Duodenal mucosa (tissue), 2 donors: ENCODE results near the gene ZNF428.
"Not testable (repeated sequence)": the region's sequence is repeated elsewhere in the genome, so short reads cannot be mapped to it uniquely, and the experiment has no call there.

Experiments
- H3K27ac ChIP-seq: one replicate; pipeline ENCODE4 v1.7.0; 2013; ENCODE audit warnings: low read depth, low read length
- H3K27me3 ChIP-seq, 2 donors: one replicate each; pipeline ENCODE4 v1.7.0; 2013; ENCODE audit warnings: low read length in 2 of 2, control low read depth in 1 of 2; ENCODE audit not compliant: insufficient read depth in 2 of 2, control insufficient read depth in 1 of 2
- H3K36me3 ChIP-seq, 2 donors: one replicate each; pipeline ENCODE4 v1.7.0; 2013; ENCODE audit warnings: low read length in 2 of 2, control low read depth in 1 of 2; ENCODE audit not compliant: insufficient read depth in 2 of 2, control insufficient read depth in 1 of 2
- H3K4me1 ChIP-seq, 2 donors: one replicate each; pipeline ENCODE4 v1.7.0; 2013; ENCODE audit warnings: low read length in 2 of 2, control low read depth in 1 of 2; ENCODE audit not compliant: insufficient read depth in 2 of 2, control insufficient read depth in 1 of 2
- H3K4me3 ChIP-seq, 2 donors: one replicate each; pipeline ENCODE4 v1.7.0; 2013; ENCODE audit warnings: low read length in 2 of 2, low read depth in 1 of 2
- H3K9ac ChIP-seq, 2 donors: one replicate each; pipeline ENCODE4 v1.7.0; 2013; ENCODE audit warnings: low read length in 2 of 2, low read depth in 1 of 2
- H3K9me3 ChIP-seq, 2 donors: one replicate each; pipeline ENCODE4 v1.7.0; 2013; ENCODE audit warnings: low read length in 2 of 2, control low read depth in 1 of 2; ENCODE audit not compliant: control insufficient read depth in 1 of 2

Gene ZNF428

GRCh38 chr19:43606569-43607229 is 12.7 kb downstream of the ZNF428 start:
- no peak overlapping the region for H3K27ac ChIP-seq
- H3K9ac ChIP-seq: no peak overlapping the region
- H3K4me1 ChIP-seq: no peaks in the 10 kb centered on the region
- H3K9me3 ChIP-seq: no peaks in the 10 kb centered on the region
- peaks cover 0 to 12% of the 10 kb centered on the region in 2 donors for H3K36me3 ChIP-seq
- no peak overlapping the region for H3K4me3 ChIP-seq
- no peaks in the 10 kb centered on the region for H3K27me3 ChIP-seq

DNA sequence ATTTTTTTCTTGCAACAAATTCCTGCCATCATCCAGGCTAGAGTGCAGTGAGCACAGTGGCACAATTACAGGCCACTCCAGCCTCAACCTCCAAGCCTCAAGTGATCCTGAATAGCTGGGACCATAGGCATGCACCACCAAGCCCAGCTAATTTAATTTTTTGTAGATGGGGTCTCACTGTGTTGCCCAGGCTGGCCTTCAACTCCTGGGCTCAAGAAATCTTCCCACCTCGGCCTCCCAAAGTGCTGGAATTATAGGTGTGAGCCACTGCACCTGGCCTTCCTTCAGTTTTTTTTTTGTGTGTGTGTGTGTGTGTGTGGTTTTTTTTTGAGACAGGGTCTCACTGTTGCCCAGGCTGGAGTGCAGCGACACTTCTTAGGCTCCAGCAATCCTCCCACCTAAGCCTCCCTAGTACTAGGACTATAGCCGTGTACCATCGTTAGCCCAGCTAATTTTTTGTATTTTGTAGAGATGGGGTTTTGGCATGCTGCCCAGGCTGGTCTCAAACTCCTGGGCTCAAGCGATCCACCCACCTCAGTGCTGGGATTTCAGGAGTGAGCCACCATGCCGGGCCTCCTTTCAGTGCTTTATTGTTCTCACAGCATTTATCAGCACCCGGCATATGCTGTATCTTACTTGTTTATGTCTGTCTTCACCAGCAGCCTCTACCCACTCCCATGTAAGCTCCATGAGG is 13.4 kb downstream of the ZNF428 start:
- no peaks in the 10 kb centered on the region for H3K4me1 ChIP-seq
- H3K27me3 ChIP-seq: no peaks in the 10 kb centered on the region
- H3K4me3 ChIP-seq: no peak overlapping the region
- no peaks in the 10 kb centered on the region for H3K9me3 ChIP-seq
- peaks cover 0 to 19% of the 10 kb centered on the region in 2 donors for H3K36me3 ChIP-seq
- no peak overlapping the region for H3K27ac ChIP-seq
- no peak overlapping the region for H3K9ac ChIP-seq

DNA sequence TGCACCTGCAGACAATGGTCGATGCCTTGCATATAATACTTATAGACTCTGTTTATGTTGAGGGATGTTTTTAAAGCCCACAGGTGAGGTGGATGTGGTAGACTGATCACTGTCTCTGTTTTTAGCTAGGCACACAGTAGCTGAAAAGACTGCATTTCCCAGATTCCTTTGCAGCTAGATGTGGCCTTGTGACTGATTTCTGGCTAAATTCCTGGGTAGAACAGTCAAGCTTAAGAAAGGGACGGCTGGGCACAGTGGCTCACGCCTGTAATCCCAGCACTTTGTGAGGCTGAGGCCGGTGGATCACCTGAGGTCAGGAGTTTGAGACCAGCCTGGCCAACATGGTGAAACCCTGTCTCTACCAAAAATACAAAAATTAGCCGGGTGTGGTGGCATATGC is 19.1 kb downstream of the ZNF428 start:
- not testable (repeated sequence) for H3K27ac ChIP-seq, H3K27me3 ChIP-seq

GRCh38 chr19:43599635-43600295 is 19.7 kb downstream of the ZNF428 start:
- H3K4me3 ChIP-seq: no peak overlapping the region
- H3K27ac ChIP-seq: no peak overlapping the region
- peaks cover 17 to 23% of the 10 kb centered on the region in 2 donors for H3K4me1 ChIP-seq
- no peaks in the 10 kb centered on the region for H3K9me3 ChIP-seq
- no peak overlapping the region for H3K9ac ChIP-seq
- no peaks in the 10 kb centered on the region for H3K27me3 ChIP-seq
- H3K36me3 ChIP-seq: peaks cover 5 to 34% of the 10 kb centered on the region in 2 donors

More for the DNA sequence above, 19.1 kb downstream of the ZNF428 start:
- not testable (repeated sequence) for H3K9me3 ChIP-seq, H3K4me3 ChIP-seq, H3K9ac ChIP-seq
- Histone ChIP-seq H3K36me3 (peaks cover 5 to 34% of the 10 kb centered on the region in 2 donors), H3K4me1 (peaks cover 17% of the 10 kb centered on the region in 2 donors)

DNA sequence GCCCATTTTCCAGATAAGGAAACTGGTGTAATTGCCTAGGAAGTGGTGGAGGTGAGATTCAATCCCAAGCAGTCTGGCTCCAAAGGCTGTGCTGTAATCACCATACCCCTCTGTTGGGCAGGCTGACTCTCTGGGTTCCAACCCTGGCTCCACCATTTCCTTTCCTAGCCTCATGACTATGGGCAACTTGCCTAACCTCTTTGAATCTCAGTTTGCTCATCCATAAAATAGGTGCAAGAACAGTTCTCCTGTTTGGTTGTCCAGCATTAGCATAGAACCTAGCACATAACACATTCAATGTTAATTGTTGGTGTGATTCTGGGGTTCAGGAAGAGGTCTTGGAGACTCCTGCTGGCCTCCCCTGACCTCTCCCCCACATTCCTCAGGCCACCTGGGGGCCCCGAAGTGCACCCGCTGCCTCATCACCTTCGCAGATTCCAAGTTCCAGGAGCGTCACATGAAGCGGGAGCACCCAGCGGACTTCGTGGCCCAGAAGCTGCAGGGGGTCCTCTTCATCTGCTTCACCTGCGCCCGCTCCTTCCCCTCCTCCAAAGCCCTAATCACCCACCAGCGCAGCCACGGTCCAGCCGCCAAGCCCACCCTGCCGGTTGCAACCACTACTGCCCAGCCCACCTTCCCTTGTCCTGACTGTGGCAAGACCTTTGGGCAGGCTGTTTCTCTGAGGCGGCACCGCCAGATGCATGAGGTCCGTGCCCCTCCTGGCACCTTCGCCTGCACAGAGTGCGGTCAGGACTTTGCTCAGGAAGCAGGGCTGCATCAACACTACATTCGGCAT is 20.8 kb downstream of the ZNF428 start:
- Histone ChIP-seq H3K4me3 (no peak overlapping the region), H3K9ac (no peak overlapping the region), H3K27me3 (no peaks in the 10 kb centered on the region), H3K36me3 (peaks cover 5 to 34% of the 10 kb centered on the region in 2 donors), H3K9me3 (no peaks in the 10 kb centered on the region), H3K27ac (no peak overlapping the region), H3K4me1 (peaks cover 24 to 32% of the 10 kb centered on the region in 2 donors)

DNA sequence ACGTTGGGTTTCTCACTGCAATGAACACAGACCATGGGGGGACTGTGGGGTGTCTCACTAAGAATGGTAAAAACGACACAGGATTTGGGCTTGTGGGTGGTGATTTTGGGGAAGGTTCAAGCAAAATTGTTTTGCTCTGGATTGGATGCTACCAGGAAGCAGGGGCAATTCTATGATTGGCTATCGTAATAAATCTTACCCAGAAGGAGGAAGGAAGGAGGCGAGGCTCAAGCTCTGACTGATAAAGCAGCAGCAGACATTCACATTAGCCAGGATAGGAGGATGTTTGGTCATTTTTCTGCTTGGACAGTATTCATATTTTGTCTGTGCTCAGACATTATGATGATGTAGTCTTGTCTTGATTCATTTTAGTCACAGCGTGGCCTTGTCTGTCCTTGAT is 21.6 kb downstream of the ZNF428 start:
- H3K4me1 ChIP-seq: peaks cover 28 to 32% of the 10 kb centered on the region in 2 donors
- H3K27ac ChIP-seq: no peak overlapping the region
- H3K9ac ChIP-seq: no peak overlapping the region
- H3K4me3 ChIP-seq: peak overlapping the region; percentile 81 to 99
- H3K36me3 ChIP-seq: peaks cover 8 to 39% of the 10 kb centered on the region in 2 donors
- no peaks in the 10 kb centered on the region for H3K27me3 ChIP-seq
- H3K9me3 ChIP-seq: no peaks in the 10 kb centered on the region

- Histone ChIP-seq H3K27me3 (no peaks in the 10 kb centered on the region), H3K36me3 (peaks cover 12 to 45% of the 10 kb centered on the region in 2 donors), H3K9ac (peak overlapping the region; percentile 84 to 93), H3K9me3 (no peaks in the 10 kb centered on the region), H3K27ac (no peak overlapping the region), H3K4me3 (peak overlapping the region; percentile 81 to 99), H3K4me1 (peaks cover 28 to 32% of the 10 kb centered on the region in 2 donors)
These were observed 22.5 kb downstream of the ZNF428 start for GRCh38 chr19:43596842-43597461.

DNA sequence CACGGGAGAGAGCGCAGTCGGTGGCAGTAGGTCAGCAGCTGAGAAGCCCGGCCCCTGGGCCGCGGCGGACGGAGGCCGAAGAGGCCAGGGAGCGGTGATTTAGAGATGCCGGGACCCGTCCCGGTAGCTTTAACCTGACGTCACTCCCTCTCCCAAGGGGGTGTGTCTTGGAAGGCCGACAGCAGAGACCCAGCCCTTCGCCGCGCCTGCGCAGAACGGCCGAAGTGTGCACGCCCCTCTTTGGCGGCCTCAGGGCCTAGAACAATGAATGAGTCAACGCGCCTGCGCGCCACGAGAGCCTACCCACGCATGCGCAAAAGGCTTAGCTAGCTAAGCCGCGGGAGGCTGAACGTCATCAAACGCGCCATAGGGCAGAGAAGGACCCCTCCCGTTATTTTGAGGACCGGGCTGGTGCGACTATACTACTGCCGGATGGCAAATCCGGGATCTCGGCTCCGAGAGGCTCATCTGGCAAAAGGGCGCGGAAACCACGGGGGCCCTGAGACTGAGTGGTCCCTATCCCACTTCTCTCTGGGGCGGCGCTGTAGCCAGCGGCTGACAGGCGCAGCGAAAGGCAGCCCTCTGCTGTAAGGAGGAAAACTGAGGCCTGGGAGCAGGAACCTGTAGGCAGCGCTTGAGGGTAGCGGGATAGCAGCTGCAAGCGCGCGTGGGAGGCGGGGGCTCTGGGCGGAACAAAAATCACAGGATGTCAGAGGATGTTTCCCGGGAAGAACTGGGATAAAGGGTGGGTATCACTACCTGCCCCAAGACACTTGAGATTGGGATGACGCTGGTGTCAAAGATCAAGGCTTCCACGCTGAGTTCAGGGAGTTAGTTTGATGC is 23.2 kb downstream of the ZNF428 start, which contains the start of the genes IRGQ and ZNF576:
Gene IRGQ, minus strand, starts transcription at position 136 of the 843 bp plus-strand sequence. CDS start 796 bp downstream, outside the sequence.
Gene ZNF576, plus strand, starts transcription at position 597 of the 843 bp plus-strand sequence. CDS start 514 bp downstream, outside the sequence.
- peaks cover 28 to 32% of the 10 kb centered on the region in 2 donors for H3K4me1 ChIP-seq
- H3K9me3 ChIP-seq: no peaks in the 10 kb centered on the region
- H3K27me3 ChIP-seq: no peaks in the 10 kb centered on the region
- H3K4me3 ChIP-seq: peak within 1 kb of the TSS; percentile 81 to 99
- H3K27ac ChIP-seq: peak within 1 kb of the TSS; percentile 91
- peaks cover 12 to 40% of the 10 kb centered on the region in 2 donors for H3K36me3 ChIP-seq
- peak within 1 kb of the TSS; percentile 93 to 95 for H3K9ac ChIP-seq

GRCh38 chr19:43595605-43595998 is 23.8 kb downstream of the ZNF428 start:
- H3K9ac ChIP-seq: peak overlapping the region; percentile 93 to 95
- H3K9me3 ChIP-seq: no peaks in the 10 kb centered on the region
- no peaks in the 10 kb centered on the region for H3K27me3 ChIP-seq
- peaks cover 12 to 34% of the 10 kb centered on the region in 2 donors for H3K36me3 ChIP-seq
- peaks cover 28 to 32% of the 10 kb centered on the region in 2 donors for H3K4me1 ChIP-seq
- H3K27ac ChIP-seq: peak overlapping the region; percentile 91
- H3K4me3 ChIP-seq: peak overlapping the region; percentile 79
